KMS-11 (cell line): Measurements from ENCODE around the gene GTF3C4.
"Not testable (repeated sequence)": the region's sequence is repeated elsewhere in the genome, so short reads cannot be mapped to it uniquely, and the experiment has no call there.

Experiments
- H2AFZ ChIP-seq: fragments of 200-600 bp; sonication (generic); 2 replicates; pipeline ENCODE4 v1.6.1; 2016; ENCODE audit warnings: antibody characterized with exemption, mixed run types, low read depth
- H3K27ac ChIP-seq: fragments of 200-600 bp; sonication (generic); 2 replicates; pipeline ENCODE4 v1.6.1; 2016; ENCODE audit warnings: mild to moderate bottlenecking, mixed run types
- H3K27me3 ChIP-seq: fragments of 200-600 bp; sonication (generic); 2 replicates; pipeline ENCODE4 v1.6.1; 2017; ENCODE audit warnings: mild to moderate bottlenecking, low read depth, mixed run types, moderate library complexity; ENCODE audit not compliant: insufficient read depth
- H3K36me3 ChIP-seq: fragments of 200-600 bp; sonication (generic); 2 replicates; pipeline ENCODE4 v1.6.1; 2017; ENCODE audit warnings: mild to moderate bottlenecking, mixed run types; ENCODE audit not compliant: insufficient read depth
- H3K4me1 ChIP-seq: fragments of 200-600 bp; sonication (generic); 2 replicates; pipeline ENCODE4 v1.6.1; 2016; ENCODE audit warnings: mild to moderate bottlenecking, low read depth, mixed run types; ENCODE audit not compliant: poor library complexity, severe bottlenecking
- H3K4me2 ChIP-seq: fragments of 200-600 bp; sonication (generic); 2 replicates; pipeline ENCODE4 v1.7.0; 2016; ENCODE audit warnings: mild to moderate bottlenecking, mixed run types
- H3K4me3 ChIP-seq: fragments of 200-600 bp; sonication (generic); IDR thresholded peaks from 2 replicates; pipeline ENCODE4 v1.6.1; 2017; ENCODE audit warnings: low read depth, low read length, mixed read lengths; ENCODE audit not compliant: insufficient read depth
- H3K79me2 ChIP-seq: fragments of 200-600 bp; sonication (generic); 2 replicates; pipeline ENCODE4 v1.6.1; 2016; ENCODE audit warnings: low read depth, mixed run types; ENCODE audit not compliant: insufficient read depth
- H3K9ac ChIP-seq: fragments of 200-600 bp; sonication (generic); 2 replicates; pipeline ENCODE4 v1.6.1; 2016; ENCODE audit warnings: mild to moderate bottlenecking, mixed run types
- H4K20me1 ChIP-seq: fragments of 200-600 bp; sonication (generic); 2 replicates; pipeline ENCODE4 v1.6.1; 2016; ENCODE audit warnings: mild to moderate bottlenecking, mixed run types; ENCODE audit not compliant: insufficient read depth
- CTCF ChIP-seq: fragments of 200-600 bp; sonication (generic); conservative IDR thresholded peaks from 2 replicates; pipeline ENCODE4 v1.6.1; 2017; ENCODE audit warnings: low read depth, mild to moderate bottlenecking, antibody characterized with exemption, low read length, moderate library complexity, mixed read lengths

GTF3C4 gene

DNA sequence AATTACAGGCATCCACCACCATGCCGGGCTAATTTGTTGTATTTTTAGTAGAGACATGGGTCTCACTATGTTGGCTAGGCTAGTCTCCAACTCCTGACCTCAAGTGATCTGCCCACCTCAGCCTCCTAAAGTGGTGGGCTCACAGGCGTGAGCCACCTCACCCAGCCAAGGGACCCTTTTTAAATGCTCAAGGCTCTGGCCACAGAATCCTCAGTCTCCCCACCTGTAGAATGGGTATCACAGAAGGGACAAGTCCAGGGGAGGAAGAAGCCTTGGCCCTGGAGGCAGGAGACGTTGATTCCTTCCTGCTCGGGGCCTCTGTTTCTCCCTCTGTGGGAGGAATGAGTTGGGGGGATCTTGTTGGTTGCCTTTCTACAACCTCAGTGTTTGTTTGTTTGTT is 45.7 kb downstream of the GTF3C4 start:
- Histone ChIP-seq H3K36me3 (no peaks in the 10 kb centered on the region), H3K4me2 (no peak overlapping the region), H3K79me2 (no peaks in the 10 kb centered on the region), H3K27ac (no peak overlapping the region), H3K27me3 (peaks cover 17% of the 10 kb centered on the region; the same call in 1 of the 2 replicates), H2AFZ (no peak overlapping the region), H3K9ac (no peak overlapping the region), H3K4me3 (no peak overlapping the region), H3K4me1 (no peaks in the 10 kb centered on the region), H4K20me1 (no peaks in the 10 kb centered on the region)
- TF ChIP-seq CTCF: no peak

DNA sequence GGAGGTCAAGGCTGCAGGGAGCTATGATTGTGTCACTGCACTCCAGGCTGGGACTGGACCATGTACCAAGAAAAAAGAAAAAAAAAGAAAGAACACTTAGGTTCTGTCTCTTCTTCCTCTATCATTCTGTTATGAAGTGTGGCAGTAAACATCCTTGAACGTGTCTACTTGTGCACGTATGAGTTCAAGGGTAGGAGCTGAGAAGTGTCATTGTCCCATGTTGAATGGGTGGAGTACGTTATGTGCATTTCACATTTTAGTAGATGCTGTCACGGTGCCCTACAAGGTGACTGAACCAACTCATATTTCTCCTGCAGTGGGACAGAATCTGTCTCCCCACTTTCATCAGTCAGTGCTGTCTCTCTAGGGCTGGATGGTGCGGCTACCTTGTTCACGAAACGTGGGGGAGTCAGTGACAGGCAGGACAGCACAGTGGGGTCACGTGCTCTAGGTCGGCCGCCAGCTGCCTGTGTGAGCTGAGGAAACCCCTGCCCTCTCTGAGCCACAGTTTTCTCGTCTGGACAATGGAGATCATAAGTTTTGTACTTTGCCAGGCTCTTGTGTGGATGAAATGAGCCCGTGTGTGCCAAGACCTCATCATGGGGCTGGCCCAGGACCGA is 47.2 kb downstream of the GTF3C4 start:
- no peaks in the 10 kb centered on the region for H4K20me1 ChIP-seq
- no peak overlapping the region for H3K9ac ChIP-seq
- no peaks in the 10 kb centered on the region for H3K36me3 ChIP-seq
- no peak overlapping the region for H3K4me2 ChIP-seq
- no peak overlapping the region for H3K4me3 ChIP-seq
- H3K4me1 ChIP-seq: no peaks in the 10 kb centered on the region
- H3K79me2 ChIP-seq: no peaks in the 10 kb centered on the region
- no peak overlapping the region for H3K27ac ChIP-seq
- peaks cover 25% of the 10 kb centered on the region; the same call in 1 of the 2 replicates for H3K27me3 ChIP-seq
- TF ChIP-seq CTCF: no peak
- no peak overlapping the region for H2AFZ ChIP-seq

- not testable (repeated sequence) for H2AFZ ChIP-seq, H3K9ac ChIP-seq, H3K36me3 ChIP-seq, H3K4me1 ChIP-seq, H3K4me3 ChIP-seq, H4K20me1 ChIP-seq, H3K4me2 ChIP-seq, H3K79me2 ChIP-seq, H3K27ac ChIP-seq
- peaks cover 31% of the 10 kb centered on the region for H3K27me3 ChIP-seq
Measured at GRCh38 chr9:132718381-132718928, 48.2 kb downstream of the GTF3C4 start.

DNA sequence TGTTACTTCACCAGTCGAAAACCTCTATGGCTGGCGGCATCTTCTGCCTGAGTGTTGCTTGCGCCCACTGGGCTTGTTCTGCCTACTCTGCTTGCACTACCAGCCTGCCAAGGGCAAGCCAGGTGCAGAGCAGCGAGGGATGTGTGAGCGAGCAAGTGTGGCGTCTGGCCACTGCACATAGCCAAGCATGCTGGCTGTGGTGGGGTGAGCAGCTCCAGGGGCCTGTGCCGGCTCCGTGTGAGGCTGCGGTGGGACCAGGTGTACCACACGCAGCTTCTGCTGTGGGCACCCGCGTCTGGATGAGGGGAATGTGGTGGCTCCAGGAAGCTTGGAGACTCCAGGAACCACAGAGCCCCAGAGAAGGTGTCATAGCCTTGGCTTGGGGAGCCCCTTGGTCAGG is 51.4 kb downstream of the GTF3C4 start:
- H3K27me3 ChIP-seq: peaks cover 47% of the 10 kb centered on the region
- no peaks in the 10 kb centered on the region for H3K4me1 ChIP-seq
- H2AFZ ChIP-seq: no peak overlapping the region
- no peak for TF ChIP-seq CTCF
- no peak overlapping the region for H3K9ac ChIP-seq
- H3K4me2 ChIP-seq: no peak overlapping the region
- no peaks in the 10 kb centered on the region for H3K79me2 ChIP-seq
- H3K27ac ChIP-seq: no peak overlapping the region
- H3K4me3 ChIP-seq: no peak overlapping the region
- no peaks in the 10 kb centered on the region for H4K20me1 ChIP-seq
- H3K36me3 ChIP-seq: no peaks in the 10 kb centered on the region

DNA sequence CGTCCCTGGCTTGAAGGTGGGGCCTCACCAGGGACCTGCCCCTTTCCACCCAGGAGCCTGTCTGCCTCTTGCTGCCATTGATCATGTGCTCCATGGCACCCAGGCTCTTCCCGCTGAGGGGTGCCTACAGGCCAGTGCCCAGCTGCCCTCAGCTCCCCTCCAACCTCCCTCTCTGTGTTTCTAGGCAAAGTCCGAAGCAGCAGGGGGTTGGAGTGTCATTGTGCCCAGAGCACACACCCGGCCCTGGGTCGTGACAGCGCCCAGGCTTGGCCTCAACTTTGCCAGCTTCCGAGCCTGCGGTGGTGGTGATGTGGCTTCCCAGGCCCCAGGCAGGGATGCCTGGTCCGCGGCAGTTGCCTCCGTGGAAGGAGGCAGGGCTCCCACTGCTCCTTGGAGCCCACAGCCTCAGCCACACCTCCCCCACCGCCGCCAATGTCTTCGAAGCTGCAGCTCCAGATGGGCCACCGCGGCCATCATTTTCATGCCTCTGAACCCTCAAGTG is 52.4 kb downstream of the GTF3C4 start:
- no peaks in the 10 kb centered on the region for H4K20me1 ChIP-seq
- H3K79me2 ChIP-seq: no peaks in the 10 kb centered on the region
- no peaks in the 10 kb centered on the region for H3K36me3 ChIP-seq
- TF ChIP-seq CTCF: no peak
- H3K27me3 ChIP-seq: peaks cover 56% of the 10 kb centered on the region
- no peak overlapping the region for H2AFZ ChIP-seq
- no peak overlapping the region for H3K9ac ChIP-seq
- no peaks in the 10 kb centered on the region for H3K4me1 ChIP-seq
- H3K27ac ChIP-seq: no peak overlapping the region
- no peak overlapping the region for H3K4me2 ChIP-seq
- no peak overlapping the region for H3K4me3 ChIP-seq
